Myocyte (in vitro differentiated cells): ENCODE measurements around the gene ZFP69. TPM values are rescaled to one million over a fixed set of nuclear protein-coding genes. Genes with fewer than 3 reads are reported as not detected.

Source experiments
- DNase-seq: peaks from one replicate; pipeline ENCODE4 v3.0.0-alpha.2; 2012; ENCODE audit warnings: low read depth
- total RNA-seq: library from RNA; depleted of rRNA; stranded (reverse); fragments of >200 nt; gene quantifications from 2 replicates; pipeline ENCODE4 v1.2.3, GENCODE V29; 2014

The ZFP69 gene
- total RNA-seq, 1 donor from 2014 or later = 2.4 TPM

- DNase-seq = peak; percentile 84
These were observed 31.6 kb downstream of the ZFP69 start, which contains the start of gene EXO5 for GRCh38 chr1:40508375-40509341. Gene EXO5 (plus strand): TSS chr1:40508767. CDS start chr1:40514545, 5,778 bp downstream.

GRCh38 chr1:40519517-40519916 lies 42.4 kb downstream of the ZFP69 start:
- no peak for DNase-seq

GRCh38 chr1:40530735-40531380 lies 53.8 kb downstream of the ZFP69 start:
- no peak for DNase-seq

- peak; percentile 95 for DNase-seq
These were observed 54.4 kb downstream of the ZFP69 start, which contains the start of gene ZNF684 for GRCh38 chr1:40531381-40532061. Gene ZNF684 (plus strand): TSS chr1:40531637. CDS start chr1:40533167, 1,530 bp downstream.

- no peak for DNase-seq
These were observed 54.9 kb downstream of the ZFP69 start for GRCh38 chr1:40532062-40532389.

GRCh38 chr1:40532844-40533424 lies 55.8 kb downstream of the ZFP69 start:
- peak; percentile 60 for DNase-seq

- no peak for DNase-seq
These were observed 57.5 kb downstream of the ZFP69 start for GRCh38 chr1:40534589-40534988.

GRCh38 chr1:40535732-40536131 lies 58.6 kb downstream of the ZFP69 start:
- no peak for DNase-seq

GRCh38 chr1:40539338-40539737 lies 62.2 kb downstream of the ZFP69 start:
- DNase-seq = no peak

Other genes starting within 250 kb of the ZFP69 start
- gene TMCO2, start 229.4 kb upstream of the ZFP69 start, total RNA-seq = not detected in 2 replicates
- gene ZMPSTE24, start 219.1 kb upstream of the ZFP69 start, total RNA-seq = 52.2 and 67.8 TPM in 2 replicates
- gene COL9A2, start 160.0 kb upstream of the ZFP69 start, total RNA-seq = 0.24 and 0.94 TPM in 2 replicates
- gene SMAP2, start 103.6 kb upstream of the ZFP69 start, total RNA-seq = 15.8 and 21.2 TPM in 2 replicates
- gene ZFP69B, start 26.8 kb upstream of the ZFP69 start, total RNA-seq = 3.3 and 4.1 TPM in 2 replicates
- gene EXO5, start 31.5 kb downstream of the ZFP69 start, total RNA-seq = 4.8 and 9.5 TPM in 2 replicates
- 4.2 and 7.3 TPM in 2 replicates for gene ZNF684, start 54.3 kb downstream of the ZFP69 start, total RNA-seq
- 13.7 and 31.0 TPM in 2 replicates for gene RIMS3, start 188.4 kb downstream of the ZFP69 start, total RNA-seq
- 42.2 and 46.8 TPM in 2 replicates for gene NFYC, start 214.4 kb downstream of the ZFP69 start, total RNA-seq